ENCODE results near the gene NAIP. TPM values are rescaled to one million over a fixed set of nuclear protein-coding genes. Genes with fewer than 3 reads are reported as not detected.
"Not testable (repeated sequence)": the region's sequence is repeated elsewhere in the genome, so short reads cannot be mapped to it uniquely, and the experiment has no call there.

The NAIP gene
- total RNA-seq, 1 donor from 2014 or later, result 32.8 TPM

DNA sequence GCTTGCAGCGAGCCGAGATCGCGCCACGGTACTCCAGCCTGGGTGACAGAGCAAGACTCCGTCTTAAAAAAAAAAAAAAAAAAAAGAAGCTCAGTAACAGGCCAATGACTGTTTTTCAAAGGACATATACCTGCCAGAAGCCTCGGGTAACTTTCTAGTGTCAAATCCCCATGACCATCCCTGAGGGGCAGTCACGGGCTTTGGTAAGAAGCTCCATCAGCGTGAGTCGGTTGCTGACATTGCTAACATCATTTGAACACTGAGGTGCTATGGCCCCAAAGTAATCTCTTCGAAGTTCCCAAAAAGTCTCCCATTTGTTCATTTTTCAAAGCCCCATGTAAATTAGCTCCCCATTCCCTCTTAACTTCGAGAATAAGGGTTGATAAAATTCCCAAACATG, 11.6 kb downstream of the NAIP start:
- H3K9me3 Mint-ChIP-seq, result no peaks in the 10 kb centered on the region
- TF ChIP-seq, protein P1, sequence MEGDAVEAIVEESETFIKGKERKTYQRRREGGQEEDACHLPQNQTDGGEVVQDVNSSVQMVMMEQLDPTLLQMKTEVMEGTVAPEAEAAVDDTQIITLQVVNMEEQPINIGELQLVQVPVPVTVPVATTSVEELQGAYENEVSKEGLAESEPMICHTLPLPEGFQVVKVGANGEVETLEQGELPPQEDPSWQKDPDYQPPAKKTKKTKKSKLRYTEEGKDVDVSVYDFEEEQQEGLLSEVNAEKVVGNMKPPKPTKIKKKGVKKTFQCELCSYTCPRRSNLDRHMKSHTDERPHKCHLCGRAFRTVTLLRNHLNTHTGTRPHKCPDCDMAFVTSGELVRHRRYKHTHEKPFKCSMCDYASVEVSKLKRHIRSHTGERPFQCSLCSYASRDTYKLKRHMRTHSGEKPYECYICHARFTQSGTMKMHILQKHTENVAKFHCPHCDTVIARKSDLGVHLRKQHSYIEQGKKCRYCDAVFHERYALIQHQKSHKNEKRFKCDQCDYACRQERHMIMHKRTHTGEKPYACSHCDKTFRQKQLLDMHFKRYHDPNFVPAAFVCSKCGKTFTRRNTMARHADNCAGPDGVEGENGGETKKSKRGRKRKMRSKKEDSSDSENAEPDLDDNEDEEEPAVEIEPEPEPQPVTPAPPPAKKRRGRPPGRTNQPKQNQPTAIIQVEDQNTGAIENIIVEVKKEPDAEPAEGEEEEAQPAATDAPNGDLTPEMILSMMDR (IDR thresholded peaks at IDR 0.05; ENCODE audit: unreplicated experiment), result no peak
- DNase-seq (ENCODE audit: low spot score in 2 of 2, unreplicated experiment in 2 of 2), result no peak
- no peak overlapping the region for H3K4me3 Mint-ChIP-seq
- H3K4me1 Mint-ChIP-seq, result no peaks in the 10 kb centered on the region
- H3K36me3 Mint-ChIP-seq, result no peaks in the 10 kb centered on the region
- H3K27me3 Mint-ChIP-seq (ENCODE audit: low read depth), result no peaks in the 10 kb centered on the region
- no peak overlapping the region for H3K27ac Mint-ChIP-seq

DNA sequence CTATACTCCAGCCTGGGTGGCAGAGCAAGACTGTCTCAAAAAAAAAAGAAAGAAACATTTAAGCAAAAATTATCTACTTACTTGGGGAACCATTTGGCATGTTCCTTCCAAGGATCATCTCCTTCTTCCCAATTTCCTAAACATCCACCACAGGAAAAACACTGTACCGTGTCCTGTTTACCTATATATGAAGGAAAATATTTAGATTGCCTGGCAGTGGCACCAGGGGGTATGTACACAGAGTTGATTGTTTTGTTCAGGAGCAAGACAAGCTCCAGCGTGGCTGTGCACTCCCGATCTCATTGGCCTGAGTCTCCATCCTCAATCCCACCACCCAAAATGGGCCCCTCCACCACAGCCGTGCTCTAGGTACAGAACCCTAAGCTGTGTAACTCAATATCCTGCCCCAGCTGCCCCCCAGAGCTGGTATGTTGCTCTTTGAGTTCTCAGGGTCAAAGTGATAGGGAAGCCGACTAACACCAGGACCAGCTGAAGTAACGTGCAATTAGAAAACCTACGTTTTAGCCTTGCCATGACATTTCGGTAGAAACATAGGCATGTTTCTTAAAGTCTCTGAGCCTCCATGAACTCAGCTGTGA, 13.8 kb downstream of the NAIP start:
- Mint-ChIP-seq H3K9me3 (no peaks in the 10 kb centered on the region), H3K36me3 (no peaks in the 10 kb centered on the region), H3K27ac (no peak overlapping the region), H3K4me3 (no peak overlapping the region), H3K27me3 (ENCODE audit: low read depth) (no peaks in the 10 kb centered on the region), H3K4me1 (no peaks in the 10 kb centered on the region)
- TF ChIP-seq, protein P1 (IDR thresholded peaks at IDR 0.05; ENCODE audit: unreplicated experiment), result no peak
- no peak for DNase-seq (ENCODE audit: low spot score in 2 of 2, unreplicated experiment in 2 of 2)

DNA sequence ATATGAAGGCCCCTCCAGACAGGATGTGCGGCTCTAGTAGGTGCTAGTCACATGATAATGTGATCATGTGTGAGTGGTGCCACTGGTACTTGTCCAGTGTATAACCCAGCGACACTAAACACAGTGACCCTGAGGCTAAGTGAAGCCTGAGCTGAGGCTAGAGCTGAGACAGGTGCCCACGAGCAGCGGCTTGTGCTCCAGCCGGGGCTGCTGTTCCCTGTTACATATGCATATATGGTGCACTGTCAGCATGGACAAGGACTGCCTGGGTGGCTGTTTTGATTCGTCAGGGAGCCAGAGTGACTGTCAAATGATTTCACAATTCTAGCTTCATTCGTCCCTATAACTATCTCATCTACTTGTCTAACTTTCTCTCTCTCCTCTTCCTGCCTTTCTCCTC, 18.2 kb downstream of the NAIP start:
- not testable (repeated sequence) for H3K9me3 Mint-ChIP-seq; H3K4me3 Mint-ChIP-seq; H3K27ac Mint-ChIP-seq; H3K4me1 Mint-ChIP-seq; H3K27me3 Mint-ChIP-seq (ENCODE audit: low read depth); DNase-seq (ENCODE audit: low spot score in 2 of 2, unreplicated experiment in 2 of 2); H3K36me3 Mint-ChIP-seq

DNA sequence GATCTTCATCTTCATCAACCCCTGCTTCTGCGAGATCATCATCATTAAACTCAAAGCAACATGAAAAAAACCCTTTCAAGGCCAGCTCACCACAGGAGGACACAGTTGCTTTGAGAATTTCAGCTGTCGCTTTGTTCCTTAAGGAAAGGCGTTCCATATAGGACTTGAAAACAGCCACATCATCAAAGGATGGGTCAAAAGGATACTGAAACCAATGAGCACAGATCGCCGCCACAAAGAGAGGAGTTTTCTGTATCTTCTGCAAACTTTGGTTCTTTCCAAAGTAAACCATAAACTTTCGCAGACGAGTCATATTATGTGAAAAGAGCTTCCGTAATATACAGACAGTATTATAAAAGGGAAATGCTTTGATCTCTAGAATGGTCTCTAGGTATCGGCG, 40.3 kb downstream of the NAIP start:
- H3K36me3 Mint-ChIP-seq; H3K27ac Mint-ChIP-seq; H3K4me3 Mint-ChIP-seq; DNase-seq (ENCODE audit: low spot score in 2 of 2, unreplicated experiment in 2 of 2); H3K4me1 Mint-ChIP-seq; H3K27me3 Mint-ChIP-seq (ENCODE audit: low read depth); H3K9me3 Mint-ChIP-seq: not testable (repeated sequence)

DNA sequence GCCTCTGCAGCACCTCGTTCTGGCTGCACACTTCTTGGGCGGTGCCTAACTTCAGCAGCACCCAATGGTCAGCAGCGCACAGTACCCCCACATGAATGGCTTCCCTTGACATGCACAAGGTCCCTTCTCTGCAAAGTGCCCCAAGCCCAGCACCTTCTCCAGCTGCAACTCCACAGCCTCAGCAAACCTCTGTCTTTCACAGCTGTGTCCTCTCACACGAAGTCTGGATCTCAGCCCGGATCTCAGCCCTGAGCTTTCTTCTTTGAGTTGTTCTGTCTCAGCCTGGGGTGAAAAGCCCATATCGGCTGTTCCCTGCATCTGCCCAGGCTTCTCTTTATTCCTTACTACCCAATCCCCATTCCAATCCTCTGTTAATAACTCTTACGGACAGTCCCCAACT, 57.9 kb downstream of the NAIP start:
- not testable (repeated sequence) for H3K4me1 Mint-ChIP-seq; H3K4me3 Mint-ChIP-seq; DNase-seq (ENCODE audit: low spot score in 2 of 2, unreplicated experiment in 2 of 2)

DNA sequence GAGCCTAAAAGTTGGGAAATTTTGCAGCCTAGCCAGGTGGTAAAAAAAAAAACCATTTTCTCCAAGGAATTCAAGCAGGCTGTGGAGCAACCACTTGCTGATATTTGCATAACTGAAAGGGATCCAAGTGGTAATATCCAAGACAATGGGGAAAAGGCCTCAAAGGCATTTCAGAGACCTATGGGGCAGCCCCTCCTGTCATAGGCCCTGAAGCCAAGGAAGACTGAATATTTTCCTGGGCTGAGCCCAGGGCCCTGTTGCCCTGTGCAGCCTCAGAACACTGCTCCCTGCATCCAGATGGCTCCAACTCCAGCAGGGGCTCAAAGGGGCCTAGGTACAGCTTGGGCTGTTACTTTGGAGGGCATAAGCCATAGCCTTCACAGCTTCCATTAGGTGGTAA, 60.6 kb downstream of the NAIP start:
- not testable (repeated sequence) for H3K27ac Mint-ChIP-seq; H3K9me3 Mint-ChIP-seq; H3K27me3 Mint-ChIP-seq (ENCODE audit: low read depth); H3K36me3 Mint-ChIP-seq; DNase-seq (ENCODE audit: low spot score in 2 of 2, unreplicated experiment in 2 of 2); H3K4me1 Mint-ChIP-seq; H3K4me3 Mint-ChIP-seq

More for the DNA sequence above, 57.9 kb downstream of the NAIP start:
- not testable (repeated sequence) for H3K27ac Mint-ChIP-seq; H3K27me3 Mint-ChIP-seq (ENCODE audit: low read depth); H3K36me3 Mint-ChIP-seq; H3K9me3 Mint-ChIP-seq

DNA sequence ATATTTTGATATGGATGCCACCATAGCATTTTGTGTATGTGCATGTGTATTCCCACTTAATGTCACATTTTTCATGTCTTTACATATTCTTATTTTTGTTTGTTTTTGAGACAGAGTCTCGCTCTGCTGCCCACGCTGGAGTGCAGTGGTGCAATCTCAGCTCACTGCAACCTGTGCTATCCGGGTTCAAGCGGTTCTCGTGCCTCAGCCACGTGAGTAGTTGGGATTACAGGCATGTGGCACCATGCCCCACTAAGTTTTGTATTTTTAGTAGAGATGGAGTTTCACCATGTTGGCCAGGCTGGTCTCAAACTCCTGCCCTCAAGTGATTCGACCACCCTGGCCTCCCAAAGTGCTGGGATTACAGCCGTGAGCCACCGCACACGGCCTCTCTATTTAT, 72.1 kb downstream of the NAIP start:
- H3K4me1 Mint-ChIP-seq; H3K36me3 Mint-ChIP-seq; H3K9me3 Mint-ChIP-seq; H3K4me3 Mint-ChIP-seq; H3K27ac Mint-ChIP-seq; DNase-seq (ENCODE audit: low spot score in 2 of 2, unreplicated experiment in 2 of 2); H3K27me3 Mint-ChIP-seq (ENCODE audit: low read depth): not testable (repeated sequence)

DNA sequence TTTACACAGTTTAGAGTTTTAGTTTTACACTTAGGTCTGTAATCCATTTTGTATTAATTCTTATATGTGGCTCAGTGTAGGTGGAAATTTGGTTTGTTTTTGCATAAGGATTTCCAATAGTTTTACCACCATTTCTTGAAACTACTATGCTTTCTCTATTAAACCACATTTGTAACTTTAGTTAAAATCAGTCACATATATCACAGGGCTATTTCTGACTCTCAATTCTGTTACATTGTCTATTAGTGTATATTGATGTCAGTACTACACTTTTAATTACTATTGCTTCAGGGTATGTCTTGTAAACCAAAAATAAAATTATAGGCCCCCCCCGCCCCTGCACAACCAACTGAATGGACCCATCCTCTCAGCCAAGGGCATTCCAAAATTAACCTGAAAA, 92.6 kb downstream of the NAIP start:
- not testable (repeated sequence) for H3K9me3 Mint-ChIP-seq; H3K27ac Mint-ChIP-seq; H3K27me3 Mint-ChIP-seq (ENCODE audit: low read depth); DNase-seq (ENCODE audit: low spot score in 2 of 2, unreplicated experiment in 2 of 2); H3K4me1 Mint-ChIP-seq; H3K4me3 Mint-ChIP-seq; H3K36me3 Mint-ChIP-seq

DNA sequence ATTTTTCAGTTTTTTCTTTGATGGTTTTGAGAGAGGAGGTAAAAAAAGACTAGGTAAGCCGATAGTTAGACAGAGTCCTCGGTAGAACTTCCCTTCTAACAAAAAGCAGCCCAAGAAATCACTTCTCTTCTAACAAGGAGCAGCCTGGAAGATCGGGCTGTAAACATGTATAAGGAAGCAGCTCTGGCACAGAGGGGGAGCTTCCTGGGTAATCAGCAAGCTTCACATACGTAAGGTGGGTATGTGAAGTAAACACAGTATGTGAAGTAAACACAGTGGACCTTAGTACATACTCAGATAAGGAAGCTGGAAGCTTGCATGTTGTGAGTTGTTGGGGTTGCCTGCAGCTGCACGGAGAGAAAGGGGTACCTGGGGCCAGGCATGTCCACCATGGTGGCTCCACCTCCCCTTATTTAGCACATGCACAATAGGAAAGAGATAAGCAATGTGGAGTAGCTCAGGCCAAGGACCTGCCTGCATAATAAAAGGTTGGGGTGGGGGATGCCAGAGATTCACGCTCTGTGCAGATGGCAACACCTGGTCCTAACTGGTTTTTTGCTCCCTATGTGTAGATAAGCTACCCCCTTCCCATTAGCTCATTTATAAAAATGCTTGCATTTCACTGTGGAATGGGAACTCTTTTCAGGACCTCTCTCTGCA, 93.3 kb downstream of the NAIP start:
- not testable (repeated sequence) for H3K36me3 Mint-ChIP-seq; DNase-seq (ENCODE audit: low spot score in 2 of 2, unreplicated experiment in 2 of 2); H3K4me1 Mint-ChIP-seq; H3K9me3 Mint-ChIP-seq; H3K4me3 Mint-ChIP-seq; H3K27ac Mint-ChIP-seq; H3K27me3 Mint-ChIP-seq (ENCODE audit: low read depth)

DNA sequence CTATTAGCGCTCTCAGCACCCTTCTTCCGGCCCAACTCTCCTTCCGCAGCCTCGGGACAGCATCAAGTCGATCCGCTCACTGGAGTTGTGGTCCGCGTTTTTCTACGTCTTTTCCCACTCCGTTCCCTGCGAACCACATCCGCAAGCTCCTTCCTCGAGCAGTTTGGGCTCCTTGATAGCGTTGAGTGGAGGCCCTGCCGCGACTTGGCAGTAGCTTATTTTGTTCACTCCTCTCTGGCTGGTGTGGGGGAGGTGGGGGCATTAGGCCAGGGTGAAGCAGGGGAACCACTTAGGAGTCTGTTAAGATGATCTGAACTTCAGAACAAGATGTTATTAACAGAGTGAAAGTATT, 100.0 kb downstream of the NAIP start:
- H3K27me3 Mint-ChIP-seq (ENCODE audit: low read depth); H3K4me3 Mint-ChIP-seq; H3K4me1 Mint-ChIP-seq: not testable (repeated sequence)

More for the DNA sequence above, 100.0 kb downstream of the NAIP start:
- not testable (repeated sequence) for DNase-seq (ENCODE audit: low spot score in 2 of 2, unreplicated experiment in 2 of 2); H3K27ac Mint-ChIP-seq; H3K9me3 Mint-ChIP-seq; H3K36me3 Mint-ChIP-seq

Measured in mesothelial cell of epicardium (in vitro differentiated cells).